Brain microvascular endothelial cell (primary cell): ENCODE results near the gene LINC00305.

ENCODE experiments used
- DNase-seq: peaks from one replicate; pipeline ENCODE4 v3.0.0-alpha.2; 2020
- H3K27ac ChIP-seq: fragments of 250-450 bp; sonication (Bioruptor Pico); 2 replicates; pipeline ENCODE4 v1.5.1; 2020; ENCODE audit warnings: mild to moderate bottlenecking, moderate library complexity
- H3K27me3 ChIP-seq: fragments of 250-450 bp; sonication (Bioruptor Pico); replicated peaks from 2 replicates; pipeline ENCODE4 v1.5.1; 2020; ENCODE audit warnings: mild to moderate bottlenecking
- H3K36me3 ChIP-seq: fragments of 250-450 bp; sonication (Bioruptor Pico); replicated peaks from 2 replicates; pipeline ENCODE4 v1.5.1; 2020; ENCODE audit warnings: mild to moderate bottlenecking
- H3K4me3 ChIP-seq: 2 replicates; pipeline ENCODE4 v1.5.1; 2011; ENCODE audit warnings: low read depth, mild to moderate bottlenecking, control low read depth, low read length, moderate library complexity
- in situ Hi-C: cut with HindIII; loops from 2 replicates; pipeline ENCODE4 v1.10.0; 2017; ENCODE audit warnings: low sequenced_read_pairs, low pct_ligation_motif_present
- TF ChIP-seq, protein P1 (sequence below): IDR thresholded peaks from 2 replicates; pipeline ENCODE4 v1.5.1; 2011; ENCODE audit warnings: low read depth, mild to moderate bottlenecking, moderate library complexity, low read length, control low read depth, inconsistent platforms; ENCODE audit errors: missing control alignments

The LINC00305 gene

DNA sequence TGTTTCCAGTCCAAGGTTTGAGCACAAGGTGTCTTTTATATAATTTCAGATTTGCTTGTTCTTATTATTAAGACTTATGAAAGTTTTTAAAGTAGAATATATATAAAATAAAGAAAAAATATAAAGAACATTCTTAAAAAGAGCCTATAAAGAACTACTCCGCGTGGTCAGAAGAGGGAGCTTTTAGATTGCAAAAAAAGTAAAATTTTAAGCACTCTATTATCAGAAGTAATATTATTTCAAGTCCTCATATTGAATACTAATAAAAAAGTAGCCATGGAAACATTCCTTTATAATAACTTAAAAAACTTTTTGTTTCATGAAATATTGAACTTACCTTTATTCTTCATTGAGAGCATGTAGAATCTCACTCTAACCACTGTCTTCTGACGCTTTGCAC lies 51.4 kb downstream of the LINC00305 start:
- Histone ChIP-seq H3K36me3 (no peaks in the 10 kb centered on the region), H3K27ac (no peak overlapping the region), H3K27me3 (no peaks in the 10 kb centered on the region), H3K4me3 (no peak overlapping the region)
- TF ChIP-seq, protein P1, sequence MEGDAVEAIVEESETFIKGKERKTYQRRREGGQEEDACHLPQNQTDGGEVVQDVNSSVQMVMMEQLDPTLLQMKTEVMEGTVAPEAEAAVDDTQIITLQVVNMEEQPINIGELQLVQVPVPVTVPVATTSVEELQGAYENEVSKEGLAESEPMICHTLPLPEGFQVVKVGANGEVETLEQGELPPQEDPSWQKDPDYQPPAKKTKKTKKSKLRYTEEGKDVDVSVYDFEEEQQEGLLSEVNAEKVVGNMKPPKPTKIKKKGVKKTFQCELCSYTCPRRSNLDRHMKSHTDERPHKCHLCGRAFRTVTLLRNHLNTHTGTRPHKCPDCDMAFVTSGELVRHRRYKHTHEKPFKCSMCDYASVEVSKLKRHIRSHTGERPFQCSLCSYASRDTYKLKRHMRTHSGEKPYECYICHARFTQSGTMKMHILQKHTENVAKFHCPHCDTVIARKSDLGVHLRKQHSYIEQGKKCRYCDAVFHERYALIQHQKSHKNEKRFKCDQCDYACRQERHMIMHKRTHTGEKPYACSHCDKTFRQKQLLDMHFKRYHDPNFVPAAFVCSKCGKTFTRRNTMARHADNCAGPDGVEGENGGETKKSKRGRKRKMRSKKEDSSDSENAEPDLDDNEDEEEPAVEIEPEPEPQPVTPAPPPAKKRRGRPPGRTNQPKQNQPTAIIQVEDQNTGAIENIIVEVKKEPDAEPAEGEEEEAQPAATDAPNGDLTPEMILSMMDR = peak; percentile 11
- DNase-seq = no peak
- in situ Hi-C loops = no loop called here

DNA sequence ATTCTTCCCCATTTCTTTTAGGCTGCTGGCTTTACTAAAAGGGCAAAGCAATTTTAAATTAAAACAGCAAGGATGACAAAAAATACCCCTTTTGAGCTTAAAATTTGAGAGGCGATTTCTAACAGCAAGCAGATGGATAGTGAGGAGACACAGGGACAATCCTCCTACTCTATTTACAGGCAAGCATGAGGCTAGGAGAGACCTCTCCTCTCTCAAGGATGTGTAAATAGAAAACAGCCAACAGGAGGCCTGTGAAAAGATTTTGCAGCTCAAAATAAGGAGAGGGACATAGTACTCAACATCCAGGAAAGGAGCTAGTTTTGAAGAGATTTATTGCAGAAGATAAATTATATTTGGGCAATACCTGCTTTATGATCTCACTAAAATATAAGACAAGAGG lies 53.8 kb downstream of the LINC00305 start:
- DNase-seq = no peak
- no peak overlapping the region for H3K27ac ChIP-seq
- H3K36me3 ChIP-seq = no peaks in the 10 kb centered on the region
- no peak overlapping the region for H3K4me3 ChIP-seq
- no peaks in the 10 kb centered on the region for H3K27me3 ChIP-seq
- TF ChIP-seq, protein P1 = no peak
- in situ Hi-C loops = no loop called here

DNA sequence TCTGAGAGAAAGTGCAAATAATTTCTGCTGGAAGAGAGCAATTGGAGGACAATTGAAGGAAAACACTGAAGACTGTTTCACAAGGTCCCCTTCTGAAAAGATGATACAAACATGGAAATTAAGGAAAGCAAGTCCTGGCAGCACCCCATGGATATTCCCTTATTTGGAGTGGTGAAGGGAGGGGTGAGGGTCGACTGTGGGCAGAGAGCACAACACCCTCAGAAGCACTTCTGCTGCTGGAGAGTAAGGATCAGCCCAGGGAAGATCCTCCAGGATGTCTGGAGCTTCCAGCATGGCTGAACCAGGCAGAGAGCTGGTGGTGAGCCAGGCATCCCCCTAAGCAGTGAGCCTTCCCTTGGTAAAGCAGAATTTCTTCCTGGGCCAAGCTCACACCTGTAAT lies 54.7 kb downstream of the LINC00305 start:
- DNase-seq = no peak
- in situ Hi-C loops = no loop called here
- Histone ChIP-seq H3K27ac (no peak overlapping the region), H3K4me3 (no peak overlapping the region), H3K36me3 (no peaks in the 10 kb centered on the region), H3K27me3 (no peaks in the 10 kb centered on the region)
- TF ChIP-seq, protein P1 = no peak

DNA sequence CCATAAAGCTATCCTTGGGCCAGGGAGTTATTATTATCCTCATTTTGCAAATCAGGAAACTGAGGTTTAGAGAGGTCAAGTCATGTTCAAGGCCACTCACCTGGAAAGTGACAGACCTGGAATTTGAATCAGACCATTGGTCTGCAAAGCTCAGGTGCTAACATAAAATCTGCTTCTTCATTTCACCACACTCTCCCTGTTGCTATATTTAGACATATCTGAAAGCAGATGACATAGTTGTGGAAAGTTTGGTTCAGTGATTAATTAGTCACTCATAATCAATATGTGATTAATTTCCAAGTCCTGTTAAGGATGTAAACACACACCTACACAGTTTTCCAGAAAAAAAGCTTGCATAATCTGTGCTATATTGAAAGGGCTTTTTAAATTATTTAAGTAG lies 57.4 kb downstream of the LINC00305 start:
- TF ChIP-seq, protein P1 = no peak
- no peak for DNase-seq
- Histone ChIP-seq H3K4me3 (no peak overlapping the region), H3K36me3 (no peaks in the 10 kb centered on the region), H3K27ac (no peak overlapping the region), H3K27me3 (no peaks in the 10 kb centered on the region)
- in situ Hi-C loops = no loop called here

DNA sequence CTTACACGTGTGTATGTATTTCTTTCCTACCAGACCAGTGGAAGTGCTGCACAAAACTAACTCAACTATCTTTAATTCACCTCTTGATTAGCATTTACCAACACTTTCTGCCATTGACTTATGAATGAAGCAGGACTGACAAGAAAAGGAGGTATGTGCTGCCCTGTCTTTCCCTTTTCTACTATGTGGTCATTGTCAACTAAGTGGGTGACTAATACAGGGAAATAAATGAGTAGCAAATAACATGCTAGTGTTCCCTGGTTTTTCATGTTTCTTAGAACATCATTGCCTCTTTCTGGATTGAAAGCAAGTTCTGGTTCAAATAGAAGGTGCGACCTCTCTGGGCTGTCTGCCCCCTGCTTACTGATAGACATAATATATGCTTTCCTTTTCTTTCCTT lies 58.0 kb downstream of the LINC00305 start:
- Histone ChIP-seq H3K27ac (no peak overlapping the region), H3K4me3 (no peak overlapping the region), H3K27me3 (no peaks in the 10 kb centered on the region), H3K36me3 (no peaks in the 10 kb centered on the region)
- no peak for DNase-seq
- in situ Hi-C loops = no loop called here
- TF ChIP-seq, protein P1 = no peak

DNA sequence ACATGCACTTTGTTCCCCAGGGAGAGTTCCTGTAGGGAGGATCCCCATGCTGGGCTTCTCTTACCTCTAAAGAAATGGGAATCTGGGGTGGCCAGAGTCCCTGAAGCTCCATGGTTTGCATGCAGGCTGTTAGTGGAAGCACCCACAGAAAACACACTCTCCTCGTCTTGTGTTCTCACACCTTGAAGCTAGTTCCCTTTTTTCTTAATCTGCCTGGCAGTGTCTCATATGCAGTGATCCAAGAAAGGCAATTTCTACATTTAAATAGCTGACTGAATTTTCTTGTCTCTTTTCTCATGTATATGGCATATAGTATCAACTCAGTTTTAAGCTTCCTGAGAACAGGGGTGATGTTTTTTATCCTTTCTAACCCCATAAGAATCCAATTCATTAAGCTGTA lies 65.0 kb downstream of the LINC00305 start:
- DNase-seq = no peak
- TF ChIP-seq, protein P1 = no peak
- Histone ChIP-seq H3K27me3 (no peaks in the 10 kb centered on the region), H3K27ac (no peak overlapping the region), H3K36me3 (no peaks in the 10 kb centered on the region), H3K4me3 (no peak overlapping the region)
- in situ Hi-C loops = no loop called here
